Liver (tissue), 9 donors: ENCODE data around the gene PDCD2L. TPM values are rescaled to one million over a fixed set of nuclear protein-coding genes. Genes with fewer than 3 reads are reported as not detected.

Experiments
- DNase-seq: peaks from one replicate; pipeline ENCODE4 v3.0.0-alpha.2; 2017; ENCODE audit warnings: low spot score
- H3K27ac ChIP-seq, 2 donors: one replicate each; pipeline ENCODE4 v1.7.0; 2013; ENCODE audit warnings: inconsistent platforms in 2 of 2, low read length in 2 of 2, control low read depth in 1 of 2, low read depth in 1 of 2, mild to moderate bottlenecking in 1 of 2
- H3K27me3 ChIP-seq, 4 donors: one replicate each; pipeline versions ENCODE4 v1.6.1 to v1.7.0; 2013; ENCODE audit warnings: low read length in 3 of 4, inconsistent platforms in 1 of 4, mild to moderate bottlenecking in 1 of 4, moderate library complexity in 1 of 4; ENCODE audit not compliant: control insufficient read depth in 4 of 4, insufficient read depth in 4 of 4
- H3K36me3 ChIP-seq, 4 donors: one replicate each; pipeline versions ENCODE4 v1.6.1 to v1.7.0; 2013; ENCODE audit warnings: low read length in 3 of 4, mild to moderate bottlenecking in 3 of 4, low read depth in 1 of 4, moderate library complexity in 1 of 4; ENCODE audit not compliant: control insufficient read depth in 4 of 4, insufficient read depth in 3 of 4
- H3K4me1 ChIP-seq, 4 donors: one replicate each; pipeline versions ENCODE4 v1.6.1 to v1.7.0; 2013; ENCODE audit warnings: low read length in 3 of 4, mild to moderate bottlenecking in 3 of 4, moderate library complexity in 1 of 4; ENCODE audit not compliant: control insufficient read depth in 4 of 4, insufficient read depth in 4 of 4
- H3K4me3 ChIP-seq, 3 donors: one replicate each; pipeline versions ENCODE4 v1.6.1 to v1.7.0; 2013; ENCODE audit warnings: low read length in 3 of 3, control low read depth in 1 of 3, low read depth in 1 of 3, mild to moderate bottlenecking in 1 of 3
- H3K9ac ChIP-seq, 2 donors: one replicate each; pipeline ENCODE4 v1.7.0; 2013; ENCODE audit warnings: low read length in 2 of 2, mild to moderate bottlenecking in 2 of 2, moderate library complexity in 2 of 2, control low read depth in 1 of 2, low read depth in 1 of 2
- H3K9me3 ChIP-seq, 4 donors: one replicate each; pipeline versions ENCODE4 v1.6.1 to v1.7.0; 2013; ENCODE audit warnings: low read length in 3 of 4; ENCODE audit not compliant: control insufficient read depth in 4 of 4
- ATF3 ChIP-seq: IDR thresholded peaks from 2 replicates; pipeline ENCODE4 v1.6.1; 2016; ENCODE audit warnings: antibody characterized with exemption
- CTCF ChIP-seq: fragments of 150-350 bp; IDR thresholded peaks from 2 replicates; pipeline ENCODE4 v1.5.1; 2017; ENCODE audit warnings: improper control_type of control experiment, low read depth, low read length; ENCODE audit not compliant: missing input control
- EGR1 ChIP-seq, 2 donors: IDR thresholded peaks; 2 replicates each; pipeline ENCODE4 v1.6.1; 2016 to 2018; ENCODE audit warnings: antibody characterized with exemption in 2 of 2, low read depth in 2 of 2
- FOXA1 ChIP-seq: IDR thresholded peaks from 2 replicates; pipeline ENCODE4 v1.6.1; 2016; ENCODE audit warnings: antibody characterized with exemption
- FOXA2 ChIP-seq: IDR thresholded peaks from 2 replicates; pipeline ENCODE4 v1.6.1; 2016; ENCODE audit warnings: antibody characterized with exemption
- GABPA ChIP-seq, 2 donors: IDR thresholded peaks in 1 of 2; conservative IDR thresholded peaks in 1 of 2; 2 replicates each; pipeline ENCODE4 v1.6.1; 2016; ENCODE audit warnings: antibody characterized with exemption in 2 of 2, mild to moderate bottlenecking in 1 of 2, moderate library complexity in 1 of 2
- HNF4A ChIP-seq, 2 donors: conservative IDR thresholded peaks; 2 replicates each; pipeline ENCODE4 v1.6.1; 2016; ENCODE audit warnings: antibody characterized with exemption in 2 of 2, mild to moderate bottlenecking in 2 of 2
- HNF4G ChIP-seq: IDR thresholded peaks from 2 replicates; pipeline ENCODE4 v1.6.1; 2016; ENCODE audit warnings: antibody characterized with exemption
- JUND ChIP-seq, 2 donors: IDR thresholded peaks; 2 replicates each; pipeline ENCODE4 v1.6.1; 2016; ENCODE audit warnings: antibody characterized with exemption in 2 of 2
- MAX ChIP-seq: IDR thresholded peaks from 2 replicates; pipeline ENCODE4 v1.6.1; 2016; ENCODE audit warnings: antibody characterized with exemption
- NR2F2 ChIP-seq: IDR thresholded peaks from 2 replicates; pipeline ENCODE4 v1.6.1; 2016; ENCODE audit warnings: antibody characterized with exemption
- RAD21 ChIP-seq, 2 donors: IDR thresholded peaks; 2 replicates each; pipeline ENCODE4 v1.6.1; 2016; ENCODE audit warnings: antibody characterized with exemption in 2 of 2, mild to moderate bottlenecking in 2 of 2
- REST ChIP-seq: IDR thresholded peaks from 2 replicates; pipeline ENCODE4 v1.6.1; 2016; ENCODE audit warnings: antibody characterized with exemption, mild to moderate bottlenecking
- RXRA ChIP-seq, 2 donors: IDR thresholded peaks; 2 replicates each; pipeline ENCODE4 v1.6.1; 2017 to 2018; ENCODE audit warnings: antibody characterized with exemption in 2 of 2, mild to moderate bottlenecking in 1 of 2
- SP1 ChIP-seq: IDR thresholded peaks from 2 replicates; pipeline ENCODE4 v1.6.1; 2018; ENCODE audit warnings: antibody characterized with exemption, mild to moderate bottlenecking
- TAF1 ChIP-seq: conservative IDR thresholded peaks from 2 replicates; pipeline ENCODE4 v1.6.1; 2016; ENCODE audit warnings: antibody characterized with exemption, mild to moderate bottlenecking
- YY1 ChIP-seq: IDR thresholded peaks from 2 replicates; pipeline ENCODE4 v1.6.1; 2016; ENCODE audit warnings: antibody characterized with exemption, mild to moderate bottlenecking
- WGBS: extraction: QIAGEN DNeasy Blood & Tissue Kit; methylation state at CpG from one replicate; pipeline ENCODE4 v1.1.7; 2013; 5-methylcytosine and 5-hydroxymethylcytosine counted together
- polyA plus RNA-seq, 2 donors: library from polyadenylated mRNA; stranded (reverse) in 1 of 2; unstranded in 1 of 2; fragments of 200-250 nt in 1 of 2; fragments of >200 nt in 1 of 2; fragmentation: Nextera tagmentation in 1 of 2; extraction: Ambion mirVana in 1 of 2; gene quantifications; one replicate each; pipeline versions ENCODE4 v1.2.1 to v1.2.3, GENCODE V29; 2013 to 2015
- total RNA-seq, 2 donors: library from RNA; depleted of rRNA; stranded (reverse); fragments of >200 nt; gene quantifications; one replicate each; pipeline ENCODE4 v1.2.3, GENCODE V29; 2014
- donor health status: healthy.
- donor health status: healthy.
- donor health status: healthy.
- donor health status: healthy.
- donor health status: healthy.

Gene PDCD2L
- total and polyA plus RNA-seq, 4 donors: 3.8 to 7.6 (median 5.1) TPM

GRCh38 chr19:34380639-34381241, 23.5 kb upstream of the PDCD2L start:
- DNase-seq: no peak
- no peaks in the 10 kb centered on the region for H3K9me3 ChIP-seq
- no peaks in the 10 kb centered on the region for H3K4me1 ChIP-seq
- H3K9ac ChIP-seq: no peak overlapping the region
- H3K4me3 ChIP-seq: no peak overlapping the region
- H3K36me3 ChIP-seq: peaks cover 25 to 84% (median 53%) of the 10 kb centered on the region in 4 donors
- H3K27ac ChIP-seq: no peak overlapping the region
- TF ChIP-seq RXRA (IDR thresholded peaks at IDR 0.05) (no peak), GABPA (IDR thresholded peaks at IDR 0.05 in 1 of 2, conservative IDR thresholded peaks at IDR 0.05 in 1 of 2) (no peak), ATF3 (no peak), CTCF (no peak), TAF1 (no peak), HNF4A (conservative IDR thresholded peaks at IDR 0.05) (no peak), SP1 (no peak), FOXA2 (no peak), FOXA1 (no peak), JUND (IDR thresholded peaks at IDR 0.05) (no peak), MAX (no peak), REST (no peak), EGR1 (IDR thresholded peaks at IDR 0.05; ENCODE audit: low read depth in 2 of 2) (no peak), NR2F2 (no peak), YY1 (no peak), RAD21 (IDR thresholded peaks at IDR 0.05) (no peak)
- WGBS: 98% methylated on average over 5 of the region's 5 CpGs
- no peaks in the 10 kb centered on the region for H3K27me3 ChIP-seq

- TF ChIP-seq FOXA2: no peak
- no peak for TF ChIP-seq ATF3
- TF ChIP-seq HNF4G: no peak
- no peak for TF ChIP-seq TAF1
- TF ChIP-seq MAX: no peak
- TF ChIP-seq REST: no peak
- no peak for TF ChIP-seq NR2F2
- TF ChIP-seq JUND (IDR thresholded peaks at IDR 0.05): no peak
- Histone ChIP-seq H3K9ac (no peak overlapping the region), H3K9me3 (no peaks in the 10 kb centered on the region), H3K36me3 (peaks cover 27 to 85% (median 55%) of the 10 kb centered on the region in 4 donors), H3K4me3 (no peak overlapping the region), H3K27me3 (no peaks in the 10 kb centered on the region), H3K27ac (no peak overlapping the region), H3K4me1 (no peaks in the 10 kb centered on the region)
- WGBS: 97% methylated on average over 14 of the region's 14 CpGs
- DNase-seq: no peak
These were observed 22.6 kb upstream of the PDCD2L start for GRCh38 chr19:34381399-34382251.
